Measurements from ENCODE around the gene CFAP157. TPM values are rescaled to one million over a fixed set of nuclear protein-coding genes. Genes with fewer than 3 reads are reported as not detected.
"Not testable (repeated sequence)": the region's sequence is repeated elsewhere in the genome, so short reads cannot be mapped to it uniquely, and the experiment has no call there.

CFAP157 gene
- total RNA-seq, 1 donor from 2014 or later, result 0.18 TPM

GRCh38 chr9:127754099-127755060 is 47.6 kb downstream of the CFAP157 start:
- intact Hi-C loops (cut with micrococcal nuclease), result no loop called here
- no peaks in the 10 kb centered on the region for H3K27me3 Mint-ChIP-seq (ENCODE audit: low read depth)
- peaks cover 25% of the 10 kb centered on the region for H3K36me3 Mint-ChIP-seq (ENCODE audit: low read depth)
- DNase-seq (ENCODE audit: low spot score), result no peak
- H3K4me1 Mint-ChIP-seq (ENCODE audit: low read depth), result peaks cover 4% of the 10 kb centered on the region
- H3K4me3 Mint-ChIP-seq (ENCODE audit: low read depth), result no peak overlapping the region
- no peak overlapping the region for H3K27ac Mint-ChIP-seq
- H3K9me3 Mint-ChIP-seq, result no peaks in the 10 kb centered on the region

GRCh38 chr9:127755061-127756060 is 48.6 kb downstream of the CFAP157 start:
- Mint-ChIP-seq H3K4me3 (ENCODE audit: low read depth) (no peak overlapping the region), H3K27ac (no peak overlapping the region), H3K27me3 (ENCODE audit: low read depth) (no peaks in the 10 kb centered on the region), H3K36me3 (ENCODE audit: low read depth) (peaks cover 22% of the 10 kb centered on the region), H3K9me3 (no peaks in the 10 kb centered on the region), H3K4me1 (ENCODE audit: low read depth) (peaks cover 4% of the 10 kb centered on the region)
- DNase-seq (ENCODE audit: low spot score), result no peak
- intact Hi-C loops (cut with micrococcal nuclease), result no loop called here

GRCh38 chr9:127756233-127756632 is 49.4 kb downstream of the CFAP157 start:
- H3K9me3 Mint-ChIP-seq, result no peaks in the 10 kb centered on the region
- H3K4me3 Mint-ChIP-seq (ENCODE audit: low read depth), result no peak overlapping the region
- no peak overlapping the region for H3K27ac Mint-ChIP-seq
- DNase-seq (ENCODE audit: low spot score), result no peak
- intact Hi-C loops (cut with micrococcal nuclease), result no loop called here
- peaks cover 4% of the 10 kb centered on the region for H3K4me1 Mint-ChIP-seq (ENCODE audit: low read depth)
- no peaks in the 10 kb centered on the region for H3K27me3 Mint-ChIP-seq (ENCODE audit: low read depth)
- H3K36me3 Mint-ChIP-seq (ENCODE audit: low read depth), result peaks cover 18% of the 10 kb centered on the region

GRCh38 chr9:127756776-127757175 is 50.0 kb downstream of the CFAP157 start:
- peaks cover 13% of the 10 kb centered on the region for H3K36me3 Mint-ChIP-seq (ENCODE audit: low read depth)
- H3K27me3 Mint-ChIP-seq (ENCODE audit: low read depth); H3K9me3 Mint-ChIP-seq; intact Hi-C loops (cut with micrococcal nuclease); H3K27ac Mint-ChIP-seq; DNase-seq (ENCODE audit: low spot score); H3K4me3 Mint-ChIP-seq (ENCODE audit: low read depth); H3K4me1 Mint-ChIP-seq (ENCODE audit: low read depth): not testable (repeated sequence)

GRCh38 chr9:127758843-127759242 is 52.1 kb downstream of the CFAP157 start:
- no peak for DNase-seq (ENCODE audit: low spot score)
- no peak overlapping the region for H3K4me3 Mint-ChIP-seq (ENCODE audit: low read depth)
- H3K9me3 Mint-ChIP-seq, result no peaks in the 10 kb centered on the region
- H3K27me3 Mint-ChIP-seq (ENCODE audit: low read depth), result no peaks in the 10 kb centered on the region
- peak overlapping the region; percentile 25 for H3K27ac Mint-ChIP-seq
- H3K36me3 Mint-ChIP-seq (ENCODE audit: low read depth), result peaks cover 24% of the 10 kb centered on the region
- intact Hi-C loops (cut with micrococcal nuclease), result no loop called here
- peaks cover 4% of the 10 kb centered on the region for H3K4me1 Mint-ChIP-seq (ENCODE audit: low read depth)

GRCh38 chr9:127761061-127761460 is 54.3 kb downstream of the CFAP157 start:
- H3K4me3 Mint-ChIP-seq (ENCODE audit: low read depth), result no peak overlapping the region
- no peak for DNase-seq (ENCODE audit: low spot score)
- intact Hi-C loops (cut with micrococcal nuclease), result no loop called here
- no peak overlapping the region for H3K27ac Mint-ChIP-seq
- H3K9me3 Mint-ChIP-seq, result no peaks in the 10 kb centered on the region
- peaks cover 19% of the 10 kb centered on the region for H3K4me1 Mint-ChIP-seq (ENCODE audit: low read depth)
- peaks cover 45% of the 10 kb centered on the region for H3K36me3 Mint-ChIP-seq (ENCODE audit: low read depth)
- no peaks in the 10 kb centered on the region for H3K27me3 Mint-ChIP-seq (ENCODE audit: low read depth)

GRCh38 chr9:127761491-127761956 is 54.7 kb downstream of the CFAP157 start:
- Mint-ChIP-seq H3K4me1 (ENCODE audit: low read depth) (peaks cover 24% of the 10 kb centered on the region), H3K27ac (no peak overlapping the region), H3K9me3 (no peaks in the 10 kb centered on the region), H3K27me3 (ENCODE audit: low read depth) (no peaks in the 10 kb centered on the region), H3K4me3 (ENCODE audit: low read depth) (no peak overlapping the region), H3K36me3 (ENCODE audit: low read depth) (peaks cover 50% of the 10 kb centered on the region)
- intact Hi-C loops (cut with micrococcal nuclease), result no loop called here
- DNase-seq (ENCODE audit: low spot score), result no peak

GRCh38 chr9:127762111-127762676 is 55.4 kb downstream of the CFAP157 start:
- Mint-ChIP-seq H3K36me3 (ENCODE audit: low read depth) (peaks cover 57% of the 10 kb centered on the region), H3K27ac (no peak overlapping the region), H3K4me1 (ENCODE audit: low read depth) (peaks cover 28% of the 10 kb centered on the region), H3K27me3 (ENCODE audit: low read depth) (no peaks in the 10 kb centered on the region), H3K4me3 (ENCODE audit: low read depth) (no peak overlapping the region), H3K9me3 (no peaks in the 10 kb centered on the region)
- no peak for DNase-seq (ENCODE audit: low spot score)
- intact Hi-C loops (cut with micrococcal nuclease), result no loop called here

- H3K27me3 Mint-ChIP-seq (ENCODE audit: low read depth), result no peaks in the 10 kb centered on the region
- intact Hi-C loops (cut with micrococcal nuclease), result no loop called here
- DNase-seq (ENCODE audit: low spot score), result no peak
- no peaks in the 10 kb centered on the region for H3K9me3 Mint-ChIP-seq
- H3K36me3 Mint-ChIP-seq (ENCODE audit: low read depth), result peaks cover 61% of the 10 kb centered on the region
- H3K4me3 Mint-ChIP-seq (ENCODE audit: low read depth), result no peak overlapping the region
- H3K4me1 Mint-ChIP-seq (ENCODE audit: low read depth), result peaks cover 40% of the 10 kb centered on the region
- H3K27ac Mint-ChIP-seq, result peak overlapping the region; percentile 39
These were observed 57.2 kb downstream of the CFAP157 start for GRCh38 chr9:127763918-127764384.

- H3K27ac Mint-ChIP-seq, result peak overlapping the region; percentile 68
- intact Hi-C loops (cut with micrococcal nuclease), result no loop called here
- peaks cover 53% of the 10 kb centered on the region for H3K4me1 Mint-ChIP-seq (ENCODE audit: low read depth)
- no peaks in the 10 kb centered on the region for H3K27me3 Mint-ChIP-seq (ENCODE audit: low read depth)
- H3K36me3 Mint-ChIP-seq (ENCODE audit: low read depth), result peaks cover 69% of the 10 kb centered on the region
- H3K4me3 Mint-ChIP-seq (ENCODE audit: low read depth), result no peak overlapping the region
- no peak for DNase-seq (ENCODE audit: low spot score)
- no peaks in the 10 kb centered on the region for H3K9me3 Mint-ChIP-seq
These were observed 58.6 kb downstream of the CFAP157 start for GRCh38 chr9:127765418-127765817.

Data from activated T-helper 2 cell treated with anti-CD3 and anti-CD28 coated beads, Interferon-gamma antibody, Interleukin-2, Interleukin-4, amounts not matched to agents 10 μg/mL and 5 μg/mL and 100 μg/mL, durations not matched to agents 14 hours and 24 hours and 36 hours (primary cell).